GM12873 (cell line): ENCODE measurements around the gene CRCP.

Source experiments
- CTCF ChIP-seq: IDR thresholded peaks from 2 replicates; pipeline ENCODE4 v1.5.1; 2012; ENCODE audit warnings: low read depth, mild to moderate bottlenecking, moderate library complexity, low read length, control low read depth; ENCODE audit not compliant: insufficient read depth; ENCODE audit errors: missing control alignments

CRCP gene

GRCh38 chr7:66178258-66178657 lies 63.6 kb downstream of the CRCP start:
- TF ChIP-seq CTCF = no peak

GRCh38 chr7:66181329-66181728 lies 66.7 kb downstream of the CRCP start:
- TF ChIP-seq CTCF = no peak

- TF ChIP-seq CTCF = no peak
Measured at GRCh38 chr7:66181845-66182244, 67.2 kb downstream of the CRCP start.

GRCh38 chr7:66182920-66183319 lies 68.3 kb downstream of the CRCP start:
- no peak for TF ChIP-seq CTCF

- TF ChIP-seq CTCF = no peak
Measured at GRCh38 chr7:66183700-66184099, 69.1 kb downstream of the CRCP start.

GRCh38 chr7:66185680-66186187 lies 71.1 kb downstream of the CRCP start:
- no peak for TF ChIP-seq CTCF

- TF ChIP-seq CTCF = no peak
Measured at GRCh38 chr7:66186991-66187390, 72.3 kb downstream of the CRCP start.
